HCT116 (cell line): ENCODE results near the gene ANKS4B. TPM values are rescaled to one million over a fixed set of nuclear protein-coding genes. Genes with fewer than 3 reads are reported as not detected.

Source experiments
- ATAC-seq: fragments of 200-7000 bp; cut with Tn5 transposase; 2 replicates; pipeline ENCODE4 v1.9.1; 2020; ENCODE audit warnings: mild to moderate bottlenecking, moderate library complexity
- BruUV-seq: library from RNA; stranded (reverse); fragments of 400-500 nt; replicated peaks from 2 replicates; lab custom pipeline; 2021; lab: Mats Ljungman, UMichigan
- CTCF ChIA-PET: fragments of 300-600 bp; sonication (Branson Sonifier 250); formaldehyde crosslinking; loops from one replicate; lab custom pipeline; 2021; ENCODE audit warnings: antibody characterized with exemption; lab: Charles Lee
- POLR2A ChIA-PET: fragments of 300-600, 350-600 bp; sonication (Branson Sonifier 250); formaldehyde crosslinking; loops from one replicate; lab custom pipeline; 2021; ENCODE audit warnings: antibody characterized with exemption; lab: Charles Lee
- RAD21 ChIA-PET, 2 experiments: fragments of 300-600 bp; sonication (Branson Sonifier 250); formaldehyde crosslinking; loops; one replicate each; lab custom pipeline; 2023; ENCODE audit warnings: low total read pairs in 2 of 2; ENCODE audit not compliant: uncharacterized antibody in 2 of 2, unreplicated experiment in 2 of 2, low non-redundant PET in 1 of 2; lab: Charles Lee
- DNase-seq: peaks from one replicate; pipeline ENCODE4 v3.0.0-alpha.2; 2010; ENCODE audit warnings: low read depth, low spot score
- H2AFZ ChIP-seq: fragments of 200-600 bp; shearing (Covaris generic), sonication (generic); 2 replicates; pipeline ENCODE4 v1.6.1; 2017; ENCODE audit warnings: low read depth, mixed run types, mixed read lengths, antibody characterized with exemption, low read length; ENCODE audit not compliant: poor library complexity, severe bottlenecking
- H3K27ac ChIP-seq: 2 replicates; pipeline ENCODE4 v1.5.1; 2012; ENCODE audit warnings: low read depth, low read length
- H3K27me3 ChIP-seq: fragments of 200-600 bp; sonication (generic); 2 replicates; pipeline ENCODE4 v1.6.1; 2016; ENCODE audit warnings: mixed run types, low read length, mixed read lengths; ENCODE audit not compliant: insufficient read depth
- H3K36me3 ChIP-seq, 2 experiments: fragments of 200-500 bp in 1 of 2; fragments of 200-600 bp in 1 of 2; sonication (Bioruptor generic) in 1 of 2; sonication (generic) in 1 of 2; 2 replicates each; pipeline versions ENCODE4 v1.5.1 to v1.6.1; 2014 to 2016; ENCODE audit warnings: low read length in 2 of 2, inconsistent platforms in 1 of 2, mixed read lengths in 1 of 2, mixed run types in 1 of 2; ENCODE audit not compliant: insufficient read depth in 2 of 2, control insufficient read depth in 1 of 2
- H3K4me1 ChIP-seq, 2 experiments: fragments of 200-600 bp in 1 of 2; sonication (generic) in 1 of 2; 2 replicates each; pipeline versions ENCODE4 v1.5.1 to v1.6.1; 2012 to 2017; ENCODE audit warnings: low read length in 2 of 2, inconsistent platforms in 1 of 2, mild to moderate bottlenecking in 1 of 2, mixed read lengths in 1 of 2, mixed run types in 1 of 2, moderate library complexity in 1 of 2; ENCODE audit not compliant: insufficient read depth in 2 of 2, control insufficient read depth in 1 of 2
- H3K4me2 ChIP-seq: fragments of 200-600 bp; sonication (generic); 2 replicates; pipeline ENCODE4 v1.6.1; 2017; ENCODE audit warnings: mixed run types, low read length, mixed read lengths
- H3K4me3 ChIP-seq, 2 experiments: fragments of 200-600 bp in 1 of 2; sonication (generic) in 1 of 2; replicated peaks in 1 of 2; 2 replicates each; pipeline ENCODE4 v1.5.1; 2011 to 2016; ENCODE audit warnings: low read length in 2 of 2, control low read depth in 1 of 2, low read depth in 1 of 2, mild to moderate bottlenecking in 1 of 2, mixed read lengths in 1 of 2, mixed run types in 1 of 2
- H3K79me2 ChIP-seq: fragments of 200-600 bp; sonication (generic); 2 replicates; pipeline ENCODE4 v1.6.1; 2017; ENCODE audit warnings: mild to moderate bottlenecking, mixed run types, low read length, moderate library complexity, mixed read lengths; ENCODE audit not compliant: insufficient read depth
- H3K9ac ChIP-seq: fragments of 200-600 bp; sonication (generic); 2 replicates; pipeline ENCODE4 v1.6.1; 2016; ENCODE audit warnings: low read length, mixed read lengths
- H3K9me2 ChIP-seq: fragments of 200-600 bp; sonication (generic), shearing (Covaris generic); 2 replicates; pipeline ENCODE4 v1.6.1; 2017; ENCODE audit warnings: mixed run types, mild to moderate bottlenecking, moderate library complexity; ENCODE audit not compliant: insufficient read depth
- H3K9me3 ChIP-seq, 2 experiments: fragments of 200-500 bp in 1 of 2; fragments of 200-600 bp in 1 of 2; sonication (Bioruptor generic) in 1 of 2; sonication (generic) in 1 of 2; 2 replicates each; pipeline ENCODE4 v1.6.1; 2014 to 2017; ENCODE audit warnings: low read length in 2 of 2, mixed read lengths in 2 of 2, inconsistent platforms in 1 of 2, low read depth in 1 of 2, mild to moderate bottlenecking in 1 of 2, mixed run types in 1 of 2, moderate library complexity in 1 of 2; ENCODE audit not compliant: control insufficient read depth in 1 of 2, insufficient read depth in 1 of 2
- H4K20me1 ChIP-seq: fragments of 200-600 bp; sonication (generic), shearing (Covaris generic); 2 replicates; pipeline ENCODE4 v1.6.1; 2017; ENCODE audit warnings: mixed run types, mild to moderate bottlenecking, moderate library complexity; ENCODE audit not compliant: insufficient read depth
- ELF1 ChIP-seq: IDR thresholded peaks from 2 replicates; pipeline ENCODE4 v1.6.1; 2012; ENCODE audit warnings: low read depth, borderline replicate concordance
- EZH2 ChIP-seq: fragments of 200-600 bp; sonication (generic); IDR thresholded peaks from 2 replicates; pipeline ENCODE4 v1.6.1; 2017; ENCODE audit warnings: antibody characterized with exemption, mixed run types
- POLR2AphosphoS5 ChIP-seq: IDR thresholded peaks from 2 replicates; pipeline ENCODE4 v1.6.1; 2011; ENCODE audit warnings: mild to moderate bottlenecking, low read depth, low read length, moderate library complexity
- RAD21 ChIP-seq: IDR thresholded peaks from 2 replicates; pipeline ENCODE4 v1.6.1; 2012; ENCODE audit warnings: low read depth, mild to moderate bottlenecking
- SIN3A ChIP-seq: IDR thresholded peaks from 2 replicates; pipeline ENCODE4 v1.6.1; 2012; ENCODE audit warnings: low read depth
- SP1 ChIP-seq: IDR thresholded peaks from 2 replicates; pipeline ENCODE4 v1.6.1; 2012; ENCODE audit warnings: low read depth
- SRF ChIP-seq: IDR thresholded peaks from 2 replicates; pipeline ENCODE4 v1.6.1; 2012; ENCODE audit warnings: low read depth
- TCF7L2 ChIP-seq: IDR thresholded peaks from 2 replicates; pipeline ENCODE4 v1.7.0; 2011; ENCODE audit warnings: borderline replicate concordance, inconsistent platforms; ENCODE audit not compliant: insufficient read depth, insufficient read length; ENCODE audit errors: extremely low read depth
- YY1 ChIP-seq: IDR thresholded peaks from 2 replicates; pipeline ENCODE4 v1.6.1; 2011; ENCODE audit warnings: low read length, low read depth, moderate library complexity, mild to moderate bottlenecking; ENCODE audit not compliant: insufficient replicate concordance; ENCODE audit errors: extremely low read depth
- ZBTB33 ChIP-seq: IDR thresholded peaks from 2 replicates; pipeline ENCODE4 v1.6.1; 2011; ENCODE audit warnings: mild to moderate bottlenecking, low read length, moderate library complexity; ENCODE audit not compliant: insufficient replicate concordance; ENCODE audit errors: extremely low read depth
- ZFX ChIP-seq: fragments of 450-650 bp; IDR thresholded peaks from 2 replicates; pipeline ENCODE4 v1.6.1; 2017
- ZNF274 ChIP-seq: fragments of 200-500 bp; sonication (Bioruptor generic); IDR thresholded peaks from 2 replicates; pipeline ENCODE4 v1.6.1; 2014; ENCODE audit warnings: mild to moderate bottlenecking, low read depth, low read length, inconsistent platforms
- intact Hi-C: fragments of 100-400 bp; cut with micrococcal nuclease; formaldehyde crosslinking; loops from 2 replicates; pipeline ENCODE4 v1.10.0; 2022
- total RNA-seq: library from RNA; stranded (reverse); gene quantifications from one replicate; pipeline ENCODE4 v1.2.1, GENCODE V29; 2021; ENCODE audit not compliant: unreplicated experiment
- TF ChIP-seq, protein P1 (sequence below): IDR thresholded peaks from 2 replicates; pipeline ENCODE4 v1.6.1; 2012

Gene ANKS4B
- total RNA-seq, 1 experiment from 2014 or later = not detected

- DNase-seq (no peak), ATAC-seq (0 out of 2 replicates have a peak, but pooled peaks have one; percentile 4)
- H3K36me3 ChIP-seq = no peaks in the 10 kb centered on the region
- H3K4me3 ChIP-seq = peak overlapping the region in 1 of 2 experiments; percentile 54; a peak in 1 of 4 replicates
- H3K9me2 ChIP-seq = no peaks in the 10 kb centered on the region
- no peaks in the 10 kb centered on the region for H3K27me3 ChIP-seq
- BruUV-seq = no TSS peak
- TF ChIP-seq SP1 (no peak), ELF1 (no peak), SRF (no peak), RAD21 (no peak), TCF7L2 (no peak), ZBTB33 (no peak), YY1 (no peak), SIN3A (no peak), POLR2AphosphoS5 (no peak), EZH2 (no peak), ZNF274 (no peak), ZFX (no peak)
- TF ChIP-seq, protein P1, sequence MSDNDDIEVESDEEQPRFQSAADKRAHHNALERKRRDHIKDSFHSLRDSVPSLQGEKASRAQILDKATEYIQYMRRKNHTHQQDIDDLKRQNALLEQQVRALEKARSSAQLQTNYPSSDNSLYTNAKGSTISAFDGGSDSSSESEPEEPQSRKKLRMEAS = no peak
- intact Hi-C loops = no loop called here
- ChIA-PET POLR2A (interaction anchor here (3.5 kb wide), 1 partner anchor 112 kb away, joined by 18 read pairs; no protein-coding TSS in a partner anchor), CTCF (interaction anchor here (0.9 to 5.9 kb wide), 16 partner anchors 10 to 382 kb away, joined by 3 to 101 read pairs (median 4); partner anchors contain the start of gene CRYM), RAD21 (interaction anchor here (0.7 to 2.3 kb wide), 6 partner anchors 72 to 1280 kb away, joined by 3 to 11 read pairs (median 4); no protein-coding TSS in a partner anchor)
- H3K27ac ChIP-seq = no peak overlapping the region
- peak overlapping the region; percentile 80 for H2AFZ ChIP-seq
- H4K20me1 ChIP-seq = no peaks in the 10 kb centered on the region
- peaks cover 8 to 17% of the 10 kb centered on the region in 2 experiments; a peak in 3 of 4 replicates for H3K4me1 ChIP-seq
- peak overlapping the region; percentile 89 for H3K4me2 ChIP-seq
- no peaks in the 10 kb centered on the region for H3K79me2 ChIP-seq
- no peaks in the 10 kb centered on the region for H3K9me3 ChIP-seq
- no peak overlapping the region for H3K9ac ChIP-seq
Measured at GRCh38 chr16:21189311-21189710, 44.2 kb upstream of the ANKS4B start.
